MCF 10A (cell line): ENCODE results near the gene LSM12. TPM values are rescaled to one million over a fixed set of nuclear protein-coding genes. Genes with fewer than 3 reads are reported as not detected.

Experiments used
- BruUV-seq: library from RNA; stranded (reverse); fragments of 400-500 nt; replicated peaks from 2 replicates; lab custom pipeline; 2021; lab: Mats Ljungman, UMichigan
- CTCF ChIA-PET: fragments of 300-600 bp; sonication (Branson Sonifier 250); formaldehyde crosslinking; extraction: SDS; loops from one replicate; lab custom pipeline; 2021; ENCODE audit warnings: antibody characterized with exemption, inconsistent platforms; lab: Yijun Ruan, JAX
- POLR2A ChIA-PET: fragments of 300-600, 350-650 bp; sonication (Branson Sonifier 250); formaldehyde crosslinking; extraction: SDS; loops from one replicate; lab custom pipeline; 2020; ENCODE audit warnings: antibody characterized with exemption, inconsistent platforms; lab: Yijun Ruan, JAX
- DNase-seq: peaks from one replicate; pipeline ENCODE4 v3.0.0-alpha.2; 2018; ENCODE audit not compliant: unreplicated experiment
- H3K27ac Mint-ChIP-seq: one replicate; pipeline ENCODE4 v1.8.0; 2022; ENCODE audit warnings: mild to moderate bottlenecking, low read depth, mixed read lengths; ENCODE audit not compliant: unreplicated experiment
- H3K27me3 Mint-ChIP-seq: one replicate; pipeline ENCODE4 v1.8.0; 2022; ENCODE audit warnings: mixed read lengths; ENCODE audit not compliant: insufficient read depth, unreplicated experiment
- H3K36me3 Mint-ChIP-seq: one replicate; pipeline ENCODE4 v1.8.0; 2022; ENCODE audit warnings: mild to moderate bottlenecking, moderate library complexity, mixed read lengths; ENCODE audit not compliant: insufficient read depth, unreplicated experiment
- H3K4me1 Mint-ChIP-seq: one replicate; pipeline ENCODE4 v1.8.0; 2022; ENCODE audit warnings: mixed read lengths; ENCODE audit not compliant: insufficient read depth, unreplicated experiment
- H3K4me3 Mint-ChIP-seq: one replicate; pipeline ENCODE4 v1.8.0; 2022; ENCODE audit warnings: mild to moderate bottlenecking, moderate library complexity, mixed read lengths; ENCODE audit not compliant: unreplicated experiment
- H3K9me3 Mint-ChIP-seq: one replicate; pipeline ENCODE4 v1.8.0; 2022; ENCODE audit warnings: mixed read lengths; ENCODE audit not compliant: unreplicated experiment
- intact Hi-C: fragments of 100-400 bp; cut with micrococcal nuclease; formaldehyde crosslinking; loops from 2 replicates; pipeline ENCODE4 v1.14.1; 2022
- total RNA-seq: library from RNA; stranded (reverse); gene quantifications from 2 replicates; pipeline ENCODE4 v1.2.3, GENCODE V29; 2022
- TF ChIP-seq, protein P1 (sequence below): fragments of 200-600 bp; IDR thresholded peaks from one replicate; pipeline ENCODE4 v1.8.0; 2022; ENCODE audit warnings: antibody characterized with exemption, mild to moderate bottlenecking; ENCODE audit not compliant: unreplicated experiment

The LSM12 gene
- total RNA-seq, 1 experiment from 2014 or later = 101 TPM

DNA sequence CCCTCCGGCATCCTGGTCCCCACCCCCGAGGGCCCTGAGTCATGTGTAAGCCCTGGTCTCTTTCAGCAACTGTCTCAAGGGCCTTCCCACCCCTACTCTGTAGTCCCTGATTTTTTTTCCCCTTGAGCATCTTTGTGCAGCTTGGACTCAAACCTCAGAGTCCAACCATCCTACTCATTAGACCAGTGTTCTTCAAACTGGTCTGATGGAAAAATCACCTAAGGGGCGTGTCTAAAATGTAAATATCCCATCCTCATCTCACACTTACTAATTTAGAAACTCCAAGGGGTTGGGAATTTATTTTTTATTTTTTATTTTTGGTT is 4.7 kb upstream of the LSM12 start:
- no peak for DNase-seq
- POLR2A ChIA-PET = interaction anchor here (0.6 to 3.8 kb wide), 16 partner anchors 11 to 502 kb away, joined by 3 to 20 read pairs (median 6); partner anchors contain the start of genes HDAC5, TMEM101 and TMUB2
- Mint-ChIP-seq H3K27me3 (no peaks in the 10 kb centered on the region), H3K9me3 (no peaks in the 10 kb centered on the region), H3K27ac (peak overlapping the region; percentile 97), H3K4me1 (peaks cover 26% of the 10 kb centered on the region), H3K4me3 (peak overlapping the region; percentile 92), H3K36me3 (peaks cover 29% of the 10 kb centered on the region)
- TF ChIP-seq, protein P1, sequence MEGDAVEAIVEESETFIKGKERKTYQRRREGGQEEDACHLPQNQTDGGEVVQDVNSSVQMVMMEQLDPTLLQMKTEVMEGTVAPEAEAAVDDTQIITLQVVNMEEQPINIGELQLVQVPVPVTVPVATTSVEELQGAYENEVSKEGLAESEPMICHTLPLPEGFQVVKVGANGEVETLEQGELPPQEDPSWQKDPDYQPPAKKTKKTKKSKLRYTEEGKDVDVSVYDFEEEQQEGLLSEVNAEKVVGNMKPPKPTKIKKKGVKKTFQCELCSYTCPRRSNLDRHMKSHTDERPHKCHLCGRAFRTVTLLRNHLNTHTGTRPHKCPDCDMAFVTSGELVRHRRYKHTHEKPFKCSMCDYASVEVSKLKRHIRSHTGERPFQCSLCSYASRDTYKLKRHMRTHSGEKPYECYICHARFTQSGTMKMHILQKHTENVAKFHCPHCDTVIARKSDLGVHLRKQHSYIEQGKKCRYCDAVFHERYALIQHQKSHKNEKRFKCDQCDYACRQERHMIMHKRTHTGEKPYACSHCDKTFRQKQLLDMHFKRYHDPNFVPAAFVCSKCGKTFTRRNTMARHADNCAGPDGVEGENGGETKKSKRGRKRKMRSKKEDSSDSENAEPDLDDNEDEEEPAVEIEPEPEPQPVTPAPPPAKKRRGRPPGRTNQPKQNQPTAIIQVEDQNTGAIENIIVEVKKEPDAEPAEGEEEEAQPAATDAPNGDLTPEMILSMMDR = no peak
- intact Hi-C loops = loop anchor here (2.0 kb wide), 1 partner anchor 64 kb away; no protein-coding TSS in a partner anchor
- CTCF ChIA-PET = interaction anchor here (0.6 to 1.4 kb wide), 3 partner anchors 64 to 292 kb away, joined by 3 to 4 read pairs (median 4); no protein-coding TSS in a partner anchor
- no TSS peak for BruUV-seq

DNA sequence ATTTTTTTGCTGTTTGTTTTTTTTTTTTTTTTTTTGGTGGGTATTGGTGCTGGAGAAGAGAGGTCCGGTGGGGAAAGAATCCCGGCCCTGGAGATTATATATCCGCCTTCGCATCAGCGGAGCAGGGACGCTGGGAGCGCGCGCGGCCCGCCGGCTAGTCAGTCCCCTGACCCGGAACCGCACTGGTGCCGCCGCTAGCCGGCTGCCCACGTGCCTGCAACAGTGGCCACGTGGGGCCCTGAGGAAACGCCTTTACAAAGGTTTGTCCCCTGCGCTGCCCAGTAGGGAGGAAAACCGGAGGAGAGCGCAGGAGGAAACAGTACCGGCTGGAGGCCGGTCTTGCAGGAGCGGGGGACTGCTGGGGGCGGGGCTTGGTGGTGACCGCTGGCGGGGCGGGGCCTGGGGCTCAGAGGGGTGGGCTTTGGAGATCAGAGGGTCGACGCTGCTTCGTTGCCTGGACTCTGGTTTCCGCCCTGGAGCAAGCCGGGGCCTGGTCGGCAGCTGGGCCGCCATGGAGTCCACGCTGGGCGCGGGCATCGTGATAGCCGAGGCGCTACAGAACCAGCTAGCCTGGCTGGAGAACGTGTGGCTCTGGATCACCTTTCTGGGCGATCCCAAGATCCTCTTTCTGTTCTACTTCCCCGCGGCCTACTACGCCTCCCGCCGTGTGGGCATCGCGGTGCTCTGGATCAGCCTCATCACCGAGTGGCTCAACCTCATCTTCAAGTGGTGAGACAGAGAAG is 4.2 kb upstream of the LSM12 start, which contains the start of gene G6PC3:
G6PC3 (plus strand) TSS at position 281 of the 743 bp plus-strand sequence; CDS start at position 512, 231 bp downstream.
- no peaks in the 10 kb centered on the region for H3K27me3 Mint-ChIP-seq
- peak within 1 kb of the TSS; percentile 97 for H3K27ac Mint-ChIP-seq
- DNase-seq = peak; percentile 98
- intact Hi-C loops = loop anchor here (2.0 kb wide), 1 partner anchor 64 kb away; no protein-coding TSS in a partner anchor
- ChIA-PET CTCF (interaction anchor here (0.6 to 1.4 kb wide), 5 partner anchors 64 to 98 kb away, joined by 3 to 7 read pairs (median 3); no protein-coding TSS in a partner anchor), POLR2A (interaction anchor here (0.5 to 3.8 kb wide), 17 partner anchors 8 to 614 kb away, joined by 3 to 20 read pairs (median 6); partner anchors contain the start of genes HDAC5, TMEM101 and TMUB2)
- TSS peak; percentile 63 for BruUV-seq
- H3K9me3 Mint-ChIP-seq = no peaks in the 10 kb centered on the region
- TF ChIP-seq, protein P1 = no peak
- H3K36me3 Mint-ChIP-seq = peaks cover 23% of the 10 kb centered on the region
- peaks cover 26% of the 10 kb centered on the region for H3K4me1 Mint-ChIP-seq
- peak within 1 kb of the TSS; percentile 92 for H3K4me3 Mint-ChIP-seq

DNA sequence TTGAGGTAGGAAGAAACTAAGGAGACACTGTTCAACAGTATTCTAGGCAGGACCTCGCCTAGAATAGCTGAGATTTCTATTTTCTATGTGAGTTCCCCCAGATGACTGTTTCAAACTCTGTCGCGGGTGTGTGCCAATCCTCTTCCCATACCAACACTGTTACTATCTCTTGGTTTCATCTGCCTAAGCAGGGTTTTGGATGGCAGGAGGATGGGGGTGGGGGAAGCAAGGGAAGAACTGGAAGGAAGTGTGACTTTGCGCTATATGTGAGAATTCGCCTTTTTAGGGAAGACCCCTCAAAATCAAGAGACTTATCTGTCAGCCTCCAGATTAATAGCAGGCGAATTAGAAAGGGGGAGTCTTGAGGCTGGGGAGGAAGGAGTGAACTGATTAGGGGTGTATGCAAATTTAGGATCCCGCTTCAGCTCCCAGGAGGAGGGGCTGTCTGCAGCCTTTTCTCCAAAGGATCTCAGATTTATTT is 3.5 kb upstream of the LSM12 start:
- POLR2A ChIA-PET = interaction anchor here (0.5 to 3.8 kb wide), 14 partner anchors 9 to 672 kb away, joined by 3 to 20 read pairs (median 4); partner anchors contain the start of genes ARL4D, HDAC5, TMEM101 and TMUB2
- DNase-seq = peak; percentile 31
- BruUV-seq = TSS peak; percentile 83
- Mint-ChIP-seq H3K27me3 (no peaks in the 10 kb centered on the region), H3K4me1 (peaks cover 26% of the 10 kb centered on the region), H3K4me3 (peak overlapping the region; percentile 92), H3K9me3 (no peaks in the 10 kb centered on the region), H3K27ac (peak overlapping the region; percentile 97), H3K36me3 (peaks cover 22% of the 10 kb centered on the region)
- intact Hi-C loops = loop anchor here (2.0 kb wide), 1 partner anchor 63 kb away; no protein-coding TSS in a partner anchor
- CTCF ChIA-PET = interaction anchor here (0.5 to 1.4 kb wide), 5 partner anchors 63 to 98 kb away, joined by 3 to 7 read pairs (median 3); no protein-coding TSS in a partner anchor
- TF ChIP-seq, protein P1 = no peak

DNA sequence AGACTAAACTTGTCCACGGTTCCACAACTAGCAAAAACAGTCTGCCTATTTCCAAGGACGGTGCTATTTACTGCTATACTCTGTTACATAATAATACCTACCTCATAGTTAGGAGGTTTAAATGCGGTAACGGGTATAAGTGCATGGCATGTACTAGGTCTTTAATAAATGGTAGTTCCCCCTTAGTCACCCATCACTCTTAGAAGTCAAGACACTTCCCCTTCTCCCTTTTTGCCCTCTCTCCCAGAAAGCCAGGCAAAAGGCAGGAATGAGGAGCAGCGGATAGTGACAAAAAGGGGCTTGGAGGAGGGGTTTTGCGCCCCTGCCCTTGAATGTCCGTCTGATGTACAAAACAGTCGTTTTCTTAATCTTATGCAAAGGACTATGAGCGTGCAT is 1.1 kb upstream of the LSM12 start:
- no peak overlapping the region for H3K27ac Mint-ChIP-seq
- H3K4me3 Mint-ChIP-seq = peak overlapping the region; percentile 92
- no peak for DNase-seq
- H3K9me3 Mint-ChIP-seq = no peaks in the 10 kb centered on the region
- H3K27me3 Mint-ChIP-seq = no peaks in the 10 kb centered on the region
- BruUV-seq = no TSS peak
- TF ChIP-seq, protein P1 = no peak
- H3K4me1 Mint-ChIP-seq = peaks cover 38% of the 10 kb centered on the region
- peaks cover 40% of the 10 kb centered on the region for H3K36me3 Mint-ChIP-seq
- POLR2A ChIA-PET = interaction anchor here (0.6 to 2.9 kb wide), 6 partner anchors 24 to 629 kb away, joined by 3 to 23 read pairs (median 10); partner anchors contain the start of gene HDAC5
- CTCF ChIA-PET = no interaction called here
- intact Hi-C loops = no loop called here
